GM21786 (cell line): Measurements from ENCODE around the gene METTL8.
"Not testable (repeated sequence)": the region's sequence is repeated elsewhere in the genome, so short reads cannot be mapped to it uniquely, and the experiment has no call there.

Source experiments
- ATAC-seq: cut with Tn5 transposase; IDR thresholded peaks from one replicate; pipeline ENCODE4 v1.9.1; 2021; ENCODE audit not compliant: unreplicated experiment

METTL8 gene

GRCh38 chr2:171316220-171316619 is 117.6 kb downstream of the METTL8 start:
- ATAC-seq, result no peak

GRCh38 chr2:171315781-171316180 is 118.0 kb downstream of the METTL8 start:
- no peak for ATAC-seq

GRCh38 chr2:171312182-171312581 is 121.6 kb downstream of the METTL8 start:
- ATAC-seq, result not testable (repeated sequence)

GRCh38 chr2:171311589-171311988 is 122.2 kb downstream of the METTL8 start:
- not testable (repeated sequence) for ATAC-seq

- ATAC-seq, result no peak
Measured at GRCh38 chr2:171310889-171311288, 122.9 kb downstream of the METTL8 start.

- no peak for ATAC-seq
Measured at GRCh38 chr2:171309455-171310286, 124.1 kb downstream of the METTL8 start.

- ATAC-seq, result no peak
Measured at GRCh38 chr2:171308280-171309054, 125.3 kb downstream of the METTL8 start.

- ATAC-seq, result peak; percentile 92
Measured at GRCh38 chr2:171307560-171307959, 126.2 kb downstream of the METTL8 start.

- no peak for ATAC-seq
Measured at GRCh38 chr2:171297956-171298355, 135.8 kb downstream of the METTL8 start.

GRCh38 chr2:171294608-171295007 is 139.2 kb downstream of the METTL8 start:
- no peak for ATAC-seq

GRCh38 chr2:171293661-171294060 is 140.1 kb downstream of the METTL8 start:
- no peak for ATAC-seq

GRCh38 chr2:171289991-171290390 is 143.8 kb downstream of the METTL8 start:
- no peak for ATAC-seq

- ATAC-seq, result no peak
Measured at GRCh38 chr2:171289316-171289715, 144.5 kb downstream of the METTL8 start.

- no peak for ATAC-seq
Measured at GRCh38 chr2:171287611-171288010, 146.2 kb downstream of the METTL8 start.

- no peak for ATAC-seq
Measured at GRCh38 chr2:171287036-171287571, 146.7 kb downstream of the METTL8 start.

- ATAC-seq, result no peak
Measured at GRCh38 chr2:171281110-171281509, 152.7 kb downstream of the METTL8 start.

GRCh38 chr2:171279983-171280790 is 153.6 kb downstream of the METTL8 start:
- ATAC-seq, result no peak

GRCh38 chr2:171274757-171275156 is 159.0 kb downstream of the METTL8 start:
- no peak for ATAC-seq

GRCh38 chr2:171271971-171272436 is 161.8 kb downstream of the METTL8 start:
- no peak for ATAC-seq

- ATAC-seq, result no peak
Measured at GRCh38 chr2:171271386-171271785, 162.4 kb downstream of the METTL8 start.
